HG02571 (cell line): Measurements from ENCODE around the gene TSC22D2.
"Not testable (repeated sequence)": the region's sequence is repeated elsewhere in the genome, so short reads cannot be mapped to it uniquely, and the experiment has no call there.

Experiments
- ATAC-seq: cut with Tn5 transposase; IDR thresholded peaks from one replicate; pipeline ENCODE4 v1.9.1; 2021; ENCODE audit warnings: mild to moderate bottlenecking, moderate library complexity; ENCODE audit not compliant: unreplicated experiment

TSC22D2 gene

GRCh38 chr3:150479370-150479769 lies 71.3 kb downstream of the TSC22D2 start:
- ATAC-seq: no peak

- ATAC-seq: no peak
Measured at GRCh38 chr3:150480877-150481276, 72.8 kb downstream of the TSC22D2 start.

GRCh38 chr3:150483226-150483625 lies 75.1 kb downstream of the TSC22D2 start:
- no peak for ATAC-seq

GRCh38 chr3:150484410-150484809 lies 76.3 kb downstream of the TSC22D2 start:
- no peak for ATAC-seq

GRCh38 chr3:150488867-150489266 lies 80.8 kb downstream of the TSC22D2 start:
- no peak for ATAC-seq

- ATAC-seq: no peak
Measured at GRCh38 chr3:150490277-150490986, 82.3 kb downstream of the TSC22D2 start.

- no peak for ATAC-seq
Measured at GRCh38 chr3:150494411-150494977, 86.4 kb downstream of the TSC22D2 start.

- no peak for ATAC-seq
Measured at GRCh38 chr3:150495149-150495548, 87.1 kb downstream of the TSC22D2 start.

- no peak for ATAC-seq
Measured at GRCh38 chr3:150495563-150496168, 87.6 kb downstream of the TSC22D2 start.

- ATAC-seq: no peak
Measured at GRCh38 chr3:150497956-150498355, 89.9 kb downstream of the TSC22D2 start.

- not testable (repeated sequence) for ATAC-seq
Measured at GRCh38 chr3:150500960-150501359, 92.9 kb downstream of the TSC22D2 start.

GRCh38 chr3:150503402-150504099 lies 95.5 kb downstream of the TSC22D2 start:
- no peak for ATAC-seq

GRCh38 chr3:150504483-150504882 lies 96.4 kb downstream of the TSC22D2 start:
- no peak for ATAC-seq

- no peak for ATAC-seq
Measured at GRCh38 chr3:150508401-150508800, 100.3 kb downstream of the TSC22D2 start.

GRCh38 chr3:150509780-150510179 lies 101.7 kb downstream of the TSC22D2 start:
- ATAC-seq: no peak

- ATAC-seq: no peak
Measured at GRCh38 chr3:150511122-150511821, 103.2 kb downstream of the TSC22D2 start.

- ATAC-seq: no peak
Measured at GRCh38 chr3:150515210-150515609, 107.1 kb downstream of the TSC22D2 start.
